MM.1S (cell line): ENCODE measurements around the gene ENOSF1.

ENCODE experiments used
- EZH2 ChIP-seq: fragments of 300-600 bp; sonication (generic); optimal IDR thresholded peaks from 2 replicates; pipeline ENCODE3; 2017; ENCODE audit warnings: low read depth, mild to moderate bottlenecking, antibody characterized with exemption, low read length, mixed read lengths
- EZH2phosphoT487 ChIP-seq: fragments of 300-600 bp; sonication (generic); IDR thresholded peaks from 2 replicates; pipeline ENCODE4 v1.6.1; 2018; ENCODE audit warnings: antibody characterized with exemption, low read length
- TF ChIP-seq, protein P1 (sequence below): fragments of 300-600 bp; sonication (generic); IDR thresholded peaks from 2 replicates; pipeline ENCODE4 v1.5.1; 2016; ENCODE audit warnings: antibody characterized with exemption, low read length, mixed read lengths

DNA sequence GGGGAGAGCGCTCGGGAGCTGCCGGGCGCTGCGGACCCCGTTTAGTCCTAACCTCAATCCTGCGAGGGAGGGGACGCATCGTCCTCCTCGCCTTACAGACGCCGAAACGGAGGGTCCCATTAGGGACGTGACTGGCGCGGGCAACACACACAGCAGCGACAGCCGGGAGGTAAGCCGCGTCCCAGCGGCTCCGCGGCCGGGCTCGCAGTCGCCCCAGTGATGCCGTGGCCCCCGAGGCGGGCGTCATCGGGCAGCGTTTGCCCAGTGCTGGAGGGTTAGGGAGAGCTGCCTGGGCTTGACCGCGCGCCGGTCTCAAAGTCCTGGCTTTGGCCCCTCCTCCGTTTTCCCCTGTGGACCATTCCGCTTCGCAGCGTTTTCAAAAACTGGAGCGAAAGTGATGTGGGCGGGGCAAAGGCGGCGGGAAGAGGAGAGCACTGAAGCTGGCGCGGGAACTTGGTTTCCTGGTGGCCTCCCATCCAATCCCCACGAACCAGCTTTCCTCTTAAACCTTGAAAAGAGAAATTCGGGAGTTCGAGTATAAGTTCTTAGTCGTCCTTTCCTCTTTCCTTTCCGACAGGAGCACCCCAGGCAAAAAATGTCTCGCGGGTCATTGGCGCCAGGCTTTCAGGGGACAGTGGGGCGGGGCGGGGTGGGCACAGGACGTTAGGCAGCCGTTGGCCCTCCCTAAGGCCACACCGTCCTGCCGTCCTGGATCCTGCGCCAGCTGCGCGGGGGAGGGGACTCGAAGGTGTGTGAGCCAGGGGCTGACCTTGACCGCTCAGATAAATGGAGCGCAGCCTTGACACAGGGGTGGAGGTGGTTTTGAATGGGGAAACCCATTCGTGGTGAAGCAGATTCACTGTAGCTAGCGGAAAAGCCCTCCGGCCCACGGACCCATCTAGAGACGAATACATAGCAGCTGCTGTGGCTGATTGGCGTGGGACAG is 54.2 kb downstream of the ENOSF1 start:
- TF ChIP-seq, protein P1, sequence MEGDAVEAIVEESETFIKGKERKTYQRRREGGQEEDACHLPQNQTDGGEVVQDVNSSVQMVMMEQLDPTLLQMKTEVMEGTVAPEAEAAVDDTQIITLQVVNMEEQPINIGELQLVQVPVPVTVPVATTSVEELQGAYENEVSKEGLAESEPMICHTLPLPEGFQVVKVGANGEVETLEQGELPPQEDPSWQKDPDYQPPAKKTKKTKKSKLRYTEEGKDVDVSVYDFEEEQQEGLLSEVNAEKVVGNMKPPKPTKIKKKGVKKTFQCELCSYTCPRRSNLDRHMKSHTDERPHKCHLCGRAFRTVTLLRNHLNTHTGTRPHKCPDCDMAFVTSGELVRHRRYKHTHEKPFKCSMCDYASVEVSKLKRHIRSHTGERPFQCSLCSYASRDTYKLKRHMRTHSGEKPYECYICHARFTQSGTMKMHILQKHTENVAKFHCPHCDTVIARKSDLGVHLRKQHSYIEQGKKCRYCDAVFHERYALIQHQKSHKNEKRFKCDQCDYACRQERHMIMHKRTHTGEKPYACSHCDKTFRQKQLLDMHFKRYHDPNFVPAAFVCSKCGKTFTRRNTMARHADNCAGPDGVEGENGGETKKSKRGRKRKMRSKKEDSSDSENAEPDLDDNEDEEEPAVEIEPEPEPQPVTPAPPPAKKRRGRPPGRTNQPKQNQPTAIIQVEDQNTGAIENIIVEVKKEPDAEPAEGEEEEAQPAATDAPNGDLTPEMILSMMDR, result no peak
- TF ChIP-seq EZH2phosphoT487 (no peak), EZH2 (no peak)
